ENCODE results near the gene HOXA3.

The HOXA3 gene

DNA sequence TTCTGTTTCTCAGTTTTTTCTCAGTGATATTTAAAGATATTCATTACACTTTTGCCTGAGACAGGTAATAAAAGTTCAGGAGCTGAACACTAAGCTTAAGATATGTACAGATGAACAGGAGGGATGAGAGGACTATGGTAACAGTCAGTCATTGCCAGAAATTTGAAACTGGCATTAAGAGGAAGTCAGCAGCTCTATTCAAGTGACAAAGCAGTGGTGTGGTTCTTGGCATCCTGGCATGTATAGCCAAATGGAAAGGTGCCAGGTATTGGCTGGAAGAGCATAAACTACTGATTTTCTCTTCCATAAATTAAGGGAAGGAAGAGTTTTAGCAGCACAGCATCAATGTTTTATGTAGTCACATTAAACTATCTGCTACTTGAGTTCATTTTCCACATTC is 79.3 kb downstream of the HOXA3 start:
- DNase-seq = no peak

GRCh38 chr7:27071622-27072390 is 80.6 kb downstream of the HOXA3 start:
- DNase-seq = no peak

DNA sequence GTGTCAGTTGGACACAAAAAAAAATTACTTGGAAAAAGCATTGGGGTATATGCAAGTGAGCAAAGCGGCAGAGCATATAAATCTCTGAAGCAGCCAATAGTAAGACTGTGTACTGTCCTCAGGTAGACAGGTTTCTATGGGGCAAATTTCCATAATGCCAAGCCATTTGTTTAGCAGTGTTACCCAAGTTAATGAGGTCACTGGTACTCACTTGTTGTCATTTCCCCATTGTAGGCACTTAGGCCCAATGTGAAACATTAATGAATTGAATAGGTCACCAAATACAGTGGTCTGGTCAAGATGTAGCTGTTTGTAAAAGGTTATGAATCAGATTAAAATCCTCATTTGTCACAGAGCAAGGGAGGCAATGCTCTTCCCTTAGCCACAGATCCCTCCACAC is 84.1 kb downstream of the HOXA3 start:
- DNase-seq = peak; percentile 48

GRCh38 chr7:27066148-27066547 is 86.2 kb downstream of the HOXA3 start:
- no peak for DNase-seq

- DNase-seq = no peak
These were observed 86.7 kb downstream of the HOXA3 start for GRCh38 chr7:27065709-27066108.

DNA sequence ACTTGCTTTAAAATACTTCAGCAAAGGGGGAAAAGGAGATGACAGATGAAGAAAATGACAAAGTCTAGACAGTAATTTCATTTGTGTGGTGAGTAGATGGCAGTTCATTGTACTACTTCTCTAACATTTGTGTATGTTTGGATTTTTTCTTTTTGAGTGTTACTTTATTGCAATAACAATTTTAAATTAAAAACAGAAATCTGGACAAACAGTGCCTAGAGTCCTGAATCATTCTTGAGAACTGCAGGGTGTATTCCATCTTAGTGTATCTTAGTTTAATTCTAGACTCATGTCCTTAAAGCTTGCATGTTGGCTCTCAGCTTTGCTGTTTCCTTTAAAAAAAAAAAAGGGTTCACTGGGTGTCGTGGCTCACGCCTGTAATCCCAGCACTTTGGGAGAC is 87.7 kb downstream of the HOXA3 start:
- no peak for DNase-seq

- DNase-seq = no peak
These were observed 88.2 kb downstream of the HOXA3 start for GRCh38 chr7:27064159-27064558.

GRCh38 chr7:27062946-27063345 is 89.4 kb downstream of the HOXA3 start:
- no peak for DNase-seq
